NB4 (cell line): ENCODE measurements around the gene CTXND1.

Source experiments
- DNase-seq: peaks from one replicate; pipeline ENCODE4 v3.0.0; 2010; ENCODE audit warnings: low read depth
- H3K4me3 ChIP-seq: one replicate; pipeline ENCODE4 v1.5.1; 2011; ENCODE audit warnings: mild to moderate bottlenecking, low read depth, low read length, moderate library complexity
- CTCF ChIP-seq: IDR thresholded peaks from one replicate; pipeline ENCODE4 v1.5.1; 2012; ENCODE audit warnings: low read depth, low read length
- MAX ChIP-seq: IDR thresholded peaks from 2 replicates; pipeline ENCODE4 v1.6.1; 2011; ENCODE audit warnings: low read depth, low read length
- MYC ChIP-seq: IDR thresholded peaks from 2 replicates; pipeline ENCODE4 v1.6.1; 2011; ENCODE audit warnings: low read depth, low read length
- POLR2A ChIP-seq: IDR thresholded peaks from 2 replicates; pipeline ENCODE4 v1.6.1; 2011; ENCODE audit warnings: mild to moderate bottlenecking; ENCODE audit not compliant: insufficient read length; ENCODE audit errors: extremely low read depth

Gene CTXND1

GRCh38 chr15:80174017-80174746, 77.8 kb downstream of the CTXND1 start:
- no peak overlapping the region for H3K4me3 ChIP-seq
- no peak for TF ChIP-seq MAX
- TF ChIP-seq CTCF, result no peak
- TF ChIP-seq MYC, result no peak
- TF ChIP-seq POLR2A, result no peak
- DNase-seq, result no peak

GRCh38 chr15:80173022-80173759, 78.8 kb downstream of the CTXND1 start:
- no peak for TF ChIP-seq POLR2A
- peak; percentile 87 for TF ChIP-seq CTCF
- peak; percentile 36; the same call in 1 of the 2 replicates for TF ChIP-seq MAX
- 0 out of 2 replicates have a peak, but pooled peaks have one; percentile 51 for TF ChIP-seq MYC
- DNase-seq, result peak; percentile 69
- H3K4me3 ChIP-seq, result no peak overlapping the region

- H3K4me3 ChIP-seq, result no peak overlapping the region
- no peak for DNase-seq
- TF ChIP-seq MYC (no peak), CTCF (no peak), POLR2A (no peak), MAX (no peak)
These were observed 79.6 kb downstream of the CTXND1 start for GRCh38 chr15:80172401-80172800.

GRCh38 chr15:80171787-80172186, 80.2 kb downstream of the CTXND1 start:
- TF ChIP-seq MYC, result no peak
- TF ChIP-seq CTCF, result no peak
- no peak for TF ChIP-seq POLR2A
- TF ChIP-seq MAX, result no peak
- H3K4me3 ChIP-seq, result no peak overlapping the region
- no peak for DNase-seq

GRCh38 chr15:80170596-80170995, 81.4 kb downstream of the CTXND1 start:
- H3K4me3 ChIP-seq, result no peak overlapping the region
- TF ChIP-seq MYC, result no peak
- TF ChIP-seq POLR2A, result no peak
- no peak for TF ChIP-seq CTCF
- no peak for TF ChIP-seq MAX
- no peak for DNase-seq
